ENCODE results near the gene IPO4.

DNA sequence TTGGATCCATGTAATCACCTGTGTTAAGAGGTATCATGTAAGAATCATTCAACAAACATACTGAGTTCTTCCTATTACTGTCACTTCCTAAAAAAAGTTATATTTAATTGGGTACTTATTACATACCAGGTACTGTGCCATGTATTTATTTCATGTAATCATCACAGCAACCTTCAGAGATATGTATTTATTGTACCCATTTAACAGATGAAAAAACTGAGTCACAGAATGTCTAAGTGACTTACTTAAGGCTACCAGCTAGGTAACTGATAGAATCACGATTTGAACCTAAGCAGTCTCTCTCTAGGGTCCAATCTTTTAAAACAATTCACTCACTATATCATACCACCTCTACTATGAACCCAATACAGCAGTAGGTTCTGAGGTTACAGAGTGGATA is 44.2 kb downstream of the IPO4 start:
- TF ChIP-seq CTCF (IDR thresholded peaks at IDR 0.05; ENCODE audit: low read depth, low read length, poor library complexity, severe bottlenecking): no peak
- no peak for TF ChIP-seq EZH2phosphoT487 (IDR thresholded peaks at IDR 0.05; ENCODE audit: borderline replicate concordance, low read length)

Data from DOHH2 (cell line).